ENCODE measurements around the gene SPDYE2.
"Not testable (repeated sequence)": the region's sequence is repeated elsewhere in the genome, so short reads cannot be mapped to it uniquely, and the experiment has no call there.

GRCh38 chr7:102514881-102515721 lies 35.9 kb upstream of the SPDYE2 start:
- TF ChIP-seq, protein P1, sequence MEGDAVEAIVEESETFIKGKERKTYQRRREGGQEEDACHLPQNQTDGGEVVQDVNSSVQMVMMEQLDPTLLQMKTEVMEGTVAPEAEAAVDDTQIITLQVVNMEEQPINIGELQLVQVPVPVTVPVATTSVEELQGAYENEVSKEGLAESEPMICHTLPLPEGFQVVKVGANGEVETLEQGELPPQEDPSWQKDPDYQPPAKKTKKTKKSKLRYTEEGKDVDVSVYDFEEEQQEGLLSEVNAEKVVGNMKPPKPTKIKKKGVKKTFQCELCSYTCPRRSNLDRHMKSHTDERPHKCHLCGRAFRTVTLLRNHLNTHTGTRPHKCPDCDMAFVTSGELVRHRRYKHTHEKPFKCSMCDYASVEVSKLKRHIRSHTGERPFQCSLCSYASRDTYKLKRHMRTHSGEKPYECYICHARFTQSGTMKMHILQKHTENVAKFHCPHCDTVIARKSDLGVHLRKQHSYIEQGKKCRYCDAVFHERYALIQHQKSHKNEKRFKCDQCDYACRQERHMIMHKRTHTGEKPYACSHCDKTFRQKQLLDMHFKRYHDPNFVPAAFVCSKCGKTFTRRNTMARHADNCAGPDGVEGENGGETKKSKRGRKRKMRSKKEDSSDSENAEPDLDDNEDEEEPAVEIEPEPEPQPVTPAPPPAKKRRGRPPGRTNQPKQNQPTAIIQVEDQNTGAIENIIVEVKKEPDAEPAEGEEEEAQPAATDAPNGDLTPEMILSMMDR (IDR thresholded peaks at IDR 0.05), result not testable (repeated sequence)
- TF ChIP-seq POLR2A (IDR thresholded peaks at IDR 0.05), result not testable (repeated sequence)
